Testis (tissue), 2 donors: Measurements from ENCODE around the gene CCDC51.

Experiments used
- POLR2A ChIP-seq: fragments of 450-650 bp; IDR thresholded peaks from one replicate; pipeline ENCODE4 v1.6.1; 2017; ENCODE audit warnings: antibody characterized with exemption, mild to moderate bottlenecking, moderate library complexity
- TF ChIP-seq, protein P1 (sequence below), 3 experiments: fragments of 450-650 bp in 2 of 3; fragments of 200-600 bp in 1 of 3; sonication (generic) in 1 of 3; IDR thresholded peaks; one replicate each; pipeline ENCODE4 v1.5.1; 2016 to 2019; ENCODE audit warnings: antibody characterized with exemption in 3 of 3, mild to moderate bottlenecking in 2 of 3, moderate library complexity in 1 of 3

DNA sequence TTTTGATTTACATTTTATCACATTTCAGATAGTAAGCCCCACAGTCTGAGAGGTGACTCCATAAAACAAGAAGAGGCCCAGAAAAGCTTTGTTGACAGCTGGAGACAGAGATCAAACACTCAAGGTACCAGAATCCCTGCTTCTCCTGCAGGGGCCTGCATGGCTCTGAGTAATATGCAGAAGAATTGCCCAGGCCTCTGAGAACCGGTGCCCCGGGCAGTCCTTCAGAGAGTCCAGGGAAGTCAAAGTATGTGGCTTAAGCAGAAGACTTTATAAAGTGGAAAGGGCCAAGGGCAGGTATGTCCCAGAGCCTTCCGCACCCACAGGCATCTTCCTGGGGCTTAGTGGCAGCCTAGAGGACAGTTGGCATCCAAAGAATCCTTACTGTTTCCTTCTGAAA lies 19.4 kb upstream of the CCDC51 start:
- TF ChIP-seq, protein P1, sequence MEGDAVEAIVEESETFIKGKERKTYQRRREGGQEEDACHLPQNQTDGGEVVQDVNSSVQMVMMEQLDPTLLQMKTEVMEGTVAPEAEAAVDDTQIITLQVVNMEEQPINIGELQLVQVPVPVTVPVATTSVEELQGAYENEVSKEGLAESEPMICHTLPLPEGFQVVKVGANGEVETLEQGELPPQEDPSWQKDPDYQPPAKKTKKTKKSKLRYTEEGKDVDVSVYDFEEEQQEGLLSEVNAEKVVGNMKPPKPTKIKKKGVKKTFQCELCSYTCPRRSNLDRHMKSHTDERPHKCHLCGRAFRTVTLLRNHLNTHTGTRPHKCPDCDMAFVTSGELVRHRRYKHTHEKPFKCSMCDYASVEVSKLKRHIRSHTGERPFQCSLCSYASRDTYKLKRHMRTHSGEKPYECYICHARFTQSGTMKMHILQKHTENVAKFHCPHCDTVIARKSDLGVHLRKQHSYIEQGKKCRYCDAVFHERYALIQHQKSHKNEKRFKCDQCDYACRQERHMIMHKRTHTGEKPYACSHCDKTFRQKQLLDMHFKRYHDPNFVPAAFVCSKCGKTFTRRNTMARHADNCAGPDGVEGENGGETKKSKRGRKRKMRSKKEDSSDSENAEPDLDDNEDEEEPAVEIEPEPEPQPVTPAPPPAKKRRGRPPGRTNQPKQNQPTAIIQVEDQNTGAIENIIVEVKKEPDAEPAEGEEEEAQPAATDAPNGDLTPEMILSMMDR (IDR thresholded peaks at IDR 0.05), result no peak
- TF ChIP-seq POLR2A, result no peak
